NCI-H146 treated with DMSO at 0.1 percent for 48 hours (cell line): ENCODE measurements around the gene UHRF2.
A peak's percentile ranks its signal among the peaks of the same experiment; 100 is the strongest.
"Not testable (repeated sequence)": the region's sequence is repeated elsewhere in the genome, so short reads cannot be mapped to it uniquely, and the experiment has no call there.

ENCODE experiments used
- DNase-seq: peaks from one replicate; lab custom pipeline; 2025; ENCODE audit not compliant: unreplicated experiment; lab: John Stamatoyannopoulos, UW

Gene UHRF2

GRCh38 chr9:6412487-6413364 is at the start of gene UHRF2:
Gene UHRF2, plus strand, starts transcription at chr9:6413199. Its CDS starts 292 bp downstream, at chr9:6413491.
- peak; percentile 95 for DNase-seq

GRCh38 chr9:6367128-6367890 is 45.7 kb upstream of the UHRF2 start:
- DNase-seq, result no peak

- no peak for DNase-seq
Measured at GRCh38 chr9:6368831-6369230, 44.2 kb upstream of the UHRF2 start.

GRCh38 chr9:6381477-6382012 is 31.5 kb upstream of the UHRF2 start:
- DNase-seq, result not testable (repeated sequence)

GRCh38 chr9:6382681-6383080 is 30.3 kb upstream of the UHRF2 start:
- DNase-seq, result no peak

- DNase-seq, result no peak
Measured at GRCh38 chr9:6383551-6384225, 29.3 kb upstream of the UHRF2 start.

- no peak for DNase-seq
Measured at GRCh38 chr9:6384732-6385131, 28.3 kb upstream of the UHRF2 start.

GRCh38 chr9:6399071-6399470 is 13.9 kb upstream of the UHRF2 start:
- DNase-seq, result no peak

- DNase-seq, result no peak
Measured at GRCh38 chr9:6405371-6405770, 7.6 kb upstream of the UHRF2 start.

GRCh38 chr9:6407778-6408177 is 5.2 kb upstream of the UHRF2 start:
- no peak for DNase-seq

- no peak for DNase-seq
Measured at GRCh38 chr9:6408320-6408719, 4.7 kb upstream of the UHRF2 start.

- no peak for DNase-seq
Measured at GRCh38 chr9:6409811-6410210, 3.2 kb upstream of the UHRF2 start.

- no peak for DNase-seq
Measured at GRCh38 chr9:6410633-6411032, 2.4 kb upstream of the UHRF2 start.

GRCh38 chr9:6413365-6414246 is 607 bp downstream of the UHRF2 start:
- DNase-seq, result peak; percentile 29

GRCh38 chr9:6414247-6414641 is 1.2 kb downstream of the UHRF2 start:
- DNase-seq, result no peak

- DNase-seq, result peak; percentile 13
Measured at GRCh38 chr9:6415266-6415665, 2.3 kb downstream of the UHRF2 start.

- DNase-seq, result no peak
Measured at GRCh38 chr9:6417186-6417585, 4.2 kb downstream of the UHRF2 start.

- no peak for DNase-seq
Measured at GRCh38 chr9:6418764-6419163, 5.8 kb downstream of the UHRF2 start.

GRCh38 chr9:6424940-6425339 is 11.9 kb downstream of the UHRF2 start:
- no peak for DNase-seq

- no peak for DNase-seq
Measured at GRCh38 chr9:6426117-6426516, 13.1 kb downstream of the UHRF2 start.
